Upper lobe of right lung (tissue), 1 donor: ENCODE measurements around the gene FAM162B. TPM values are rescaled to one million over a fixed set of nuclear protein-coding genes. Genes with fewer than 3 reads are reported as not detected.
"Not testable (repeated sequence)": the region's sequence is repeated elsewhere in the genome, so short reads cannot be mapped to it uniquely, and the experiment has no call there.

Experiments used
- ATAC-seq: fragments of 200-7000 bp; cut with Tn5 transposase; one replicate; pipeline ENCODE4 v1.9.1; 2020; ENCODE audit warnings: mild to moderate bottlenecking, moderate library complexity
- DNase-seq: peaks from one replicate; pipeline ENCODE4 v3.0.0-alpha.2; 2020
- H3K27ac ChIP-seq: fragments of 200-600 bp; one replicate; pipeline ENCODE4 v1.8.0; 2022
- H3K27me3 ChIP-seq: fragments of 200-600 bp; one replicate; pipeline ENCODE4 v1.8.0; 2022; ENCODE audit warnings: mild to moderate bottlenecking
- H3K36me3 ChIP-seq: fragments of 200-600 bp; one replicate; pipeline ENCODE4 v1.8.0; 2022
- H3K4me1 ChIP-seq: fragments of 200-600 bp; one replicate; pipeline ENCODE4 v1.8.0; 2022
- H3K4me3 ChIP-seq: fragments of 200-600 bp; one replicate; pipeline ENCODE4 v1.8.0; 2022; ENCODE audit warnings: mild to moderate bottlenecking
- H3K9me3 ChIP-seq: fragments of 200-600 bp; one replicate; pipeline ENCODE4 v1.8.0; 2022
- CTCF ChIP-seq: fragments of 200-600 bp; IDR thresholded peaks from one replicate; pipeline ENCODE4 v1.8.0; 2022; ENCODE audit warnings: antibody characterized with exemption
- intact Hi-C: fragments of 100-400 bp; cut with DNase I; formaldehyde crosslinking; loops from one replicate; pipeline ENCODE4 v1.11.0; 2022
- total RNA-seq: library from RNA; stranded (reverse); fragmentation: NEBNext Ultra II Directional; extraction: Animal tissue kit (Norgen Biotek cat#: 25700); gene quantifications from one replicate; pipeline ENCODE4 v1.2.1, GENCODE V29; 2021
- donor health status: DM: no; HTN: yes; CAD: no; lungs with severe emphysema.

Gene FAM162B
- total RNA-seq, 1 donor from 2014 or later = 13.2 TPM

DNA sequence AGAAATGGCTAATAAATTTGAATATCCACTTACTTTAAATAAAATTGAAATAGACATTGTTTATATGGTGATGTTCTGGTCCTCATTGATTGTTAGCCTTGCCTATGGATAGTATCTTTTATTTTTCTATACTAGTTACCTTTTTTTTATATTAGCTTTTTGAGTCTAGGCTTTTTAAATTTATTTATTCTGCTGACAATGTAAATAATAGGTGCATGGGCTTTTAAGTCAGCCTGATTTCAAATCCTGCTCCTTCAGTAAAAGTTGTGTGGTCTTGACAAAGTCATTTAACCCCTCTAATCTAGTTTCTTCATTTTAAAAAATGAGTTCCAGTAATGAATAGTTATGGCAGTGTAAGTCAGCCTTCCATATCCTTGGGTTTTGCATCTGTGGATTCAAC is 38.6 kb downstream of the FAM162B start:
- Histone ChIP-seq H3K27ac (no peak overlapping the region), H3K4me3 (no peak overlapping the region), H3K9me3 (no peaks in the 10 kb centered on the region), H3K27me3 (no peaks in the 10 kb centered on the region), H3K36me3 (peaks cover 52% of the 10 kb centered on the region), H3K4me1 (no peaks in the 10 kb centered on the region)
- ATAC-seq = no peak
- DNase-seq = no peak
- intact Hi-C loops = no loop called here
- TF ChIP-seq CTCF = no peak

DNA sequence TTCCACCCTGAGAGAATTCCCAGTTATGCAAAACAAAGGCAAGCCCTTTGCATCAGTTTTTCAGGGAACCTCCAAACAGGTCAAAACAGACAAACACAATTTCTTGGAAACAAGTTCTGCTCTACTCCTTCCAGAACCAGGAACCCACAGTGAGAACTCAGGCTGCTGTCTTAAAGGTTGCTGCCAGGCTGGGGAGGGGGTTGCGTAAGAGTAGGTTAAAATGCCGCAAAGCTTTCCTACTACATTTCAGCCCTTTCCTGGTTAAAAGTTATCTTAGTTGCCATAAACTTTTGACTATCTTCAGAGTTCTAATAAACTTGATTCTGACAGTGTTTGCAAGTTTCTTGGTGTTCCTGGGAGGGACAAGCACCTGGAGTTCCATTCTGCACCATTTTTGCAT is 50.8 kb downstream of the FAM162B start:
- H3K4me1 ChIP-seq = no peaks in the 10 kb centered on the region
- H3K36me3 ChIP-seq = peaks cover 52% of the 10 kb centered on the region
- intact Hi-C loops = no loop called here
- H3K9me3 ChIP-seq = no peaks in the 10 kb centered on the region
- no peak overlapping the region for H3K27ac ChIP-seq
- no peak for ATAC-seq
- no peak overlapping the region for H3K4me3 ChIP-seq
- no peaks in the 10 kb centered on the region for H3K27me3 ChIP-seq
- DNase-seq = no peak
- no peak for TF ChIP-seq CTCF

DNA sequence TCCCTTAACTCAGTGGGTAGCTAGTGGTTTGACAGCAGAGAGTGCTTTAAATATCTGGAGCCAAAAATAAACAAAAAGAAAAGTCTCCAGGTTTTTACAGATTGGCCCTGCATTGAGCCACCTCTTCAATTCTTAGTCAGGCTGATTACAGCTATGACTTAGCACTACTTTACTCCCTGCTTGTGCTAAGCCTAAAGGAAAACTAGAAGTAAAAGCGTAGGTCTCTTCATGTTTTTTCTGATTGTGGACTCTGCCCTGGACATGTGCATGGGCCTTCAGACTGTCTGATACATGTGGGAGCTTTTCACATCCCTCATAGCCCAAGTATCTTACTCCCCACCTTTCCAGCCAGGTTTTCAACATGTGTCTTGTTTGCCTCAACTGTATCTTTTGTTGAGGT is 51.2 kb downstream of the FAM162B start:
- intact Hi-C loops = no loop called here
- H3K27me3 ChIP-seq = no peaks in the 10 kb centered on the region
- no peak overlapping the region for H3K27ac ChIP-seq
- ATAC-seq (no peak), DNase-seq (no peak)
- H3K36me3 ChIP-seq = peaks cover 48% of the 10 kb centered on the region
- no peaks in the 10 kb centered on the region for H3K4me1 ChIP-seq
- H3K4me3 ChIP-seq = no peak overlapping the region
- no peak for TF ChIP-seq CTCF
- no peaks in the 10 kb centered on the region for H3K9me3 ChIP-seq

GRCh38 chr6:116705917-116706316 is 59.6 kb downstream of the FAM162B start:
- H3K27me3 ChIP-seq = no peaks in the 10 kb centered on the region
- H3K4me3 ChIP-seq = no peak overlapping the region
- no peaks in the 10 kb centered on the region for H3K9me3 ChIP-seq
- H3K4me1 ChIP-seq = no peaks in the 10 kb centered on the region
- intact Hi-C loops = no loop called here
- H3K27ac ChIP-seq = no peak overlapping the region
- ATAC-seq (no peak), DNase-seq (no peak)
- no peak for TF ChIP-seq CTCF
- H3K36me3 ChIP-seq = peaks cover 55% of the 10 kb centered on the region

- ATAC-seq, H3K9me3 ChIP-seq, DNase-seq, H3K27ac ChIP-seq, H3K4me3 ChIP-seq, H3K4me1 ChIP-seq, intact Hi-C loops, H3K27me3 ChIP-seq: not testable (repeated sequence)
- H3K36me3 ChIP-seq = peaks cover 72% of the 10 kb centered on the region
Measured at GRCh38 chr6:116703888-116704287, 61.6 kb downstream of the FAM162B start.

Other genes with a start within 250 kb of the FAM162B start
- 0.64 TPM for gene TRAPPC3L, start 220.0 kb downstream of the FAM162B start, total RNA-seq
- gene CALHM4, start 212.0 kb downstream of the FAM162B start, total RNA-seq = not detected
- gene RWDD1, start 194.2 kb downstream of the FAM162B start, total RNA-seq = 37.4 TPM
- gene RSPH4A, start 149.2 kb downstream of the FAM162B start, total RNA-seq = 0.72 TPM
- 11.0 TPM for gene ZUP1, start 97.0 kb downstream of the FAM162B start, total RNA-seq
- 18.1 TPM for gene KPNA5, start 84.5 kb downstream of the FAM162B start, total RNA-seq
- gene GPRC6A, start 63.4 kb upstream of the FAM162B start, total RNA-seq = not detected
- not detected for gene RFX6, start 111.5 kb upstream of the FAM162B start, total RNA-seq